ENCODE data around the gene LCE2C. TPM values are rescaled to one million over a fixed set of nuclear protein-coding genes. Genes with fewer than 3 reads are reported as not detected.

Gene LCE2C
- total RNA-seq, 2 donors from 2014 or later, result not detected

DNA sequence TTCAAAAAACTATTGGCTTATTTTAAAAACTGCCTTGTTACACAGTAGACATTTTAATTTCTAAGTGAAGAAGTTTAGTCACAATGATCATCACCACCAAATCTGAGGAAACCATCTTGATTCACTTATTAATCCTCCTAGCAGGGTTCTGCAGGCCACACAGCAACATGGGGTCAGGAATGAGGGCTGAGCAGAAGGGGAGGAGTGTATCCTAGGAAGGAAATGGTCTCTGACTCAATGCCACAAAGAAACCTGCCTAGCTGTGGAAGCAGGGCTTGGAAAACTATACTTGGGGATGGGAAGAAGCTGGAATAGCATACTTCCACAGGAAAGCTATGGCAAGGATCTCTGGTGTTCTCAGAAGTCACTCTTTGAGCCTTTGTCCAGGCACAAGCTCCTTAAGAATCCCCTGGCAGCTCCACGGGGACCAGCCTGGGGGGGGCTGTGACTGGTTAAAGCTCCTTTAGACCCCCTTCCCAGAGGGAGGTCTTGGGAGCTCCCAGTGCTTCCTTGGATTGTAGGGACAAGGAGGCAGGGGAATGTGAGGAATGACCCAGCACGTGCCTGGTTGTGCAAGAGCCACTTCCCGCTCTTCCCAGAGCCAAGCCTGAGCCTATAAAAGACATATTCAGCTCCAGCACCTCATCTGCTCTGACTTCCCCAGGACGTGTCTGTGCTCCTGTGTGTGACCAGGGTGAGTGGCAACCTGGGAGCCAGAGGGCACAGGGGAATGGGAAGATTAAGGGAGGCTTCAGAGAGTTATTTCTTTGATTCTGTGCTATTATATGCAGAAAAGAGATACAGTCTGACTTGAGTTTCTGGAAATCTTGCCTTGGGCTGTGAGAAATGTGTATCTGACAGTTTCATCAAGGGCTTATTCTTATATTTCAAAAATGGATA lies 22.9 kb downstream of the LCE2C start, which contains the start of gene LCE2A:
Gene LCE2A, plus strand, starts transcription at position 645 of the 900 bp plus-strand sequence. CDS start 557 bp downstream, outside the sequence.
- Histone ChIP-seq H3K4me3 (ENCODE audit: low read length) (no peak within 1 kb of the TSS), H3K9me3 (ENCODE audit: control insufficient read depth, low read length) (peaks cover 58% of the 10 kb centered on the region), H3K36me3 (ENCODE audit: control insufficient read depth, insufficient read depth, low read length) (no peaks in the 10 kb centered on the region), H3K27ac (ENCODE audit: low read depth, low read length) (no peak within 1 kb of the TSS), H3K9ac (ENCODE audit: extremely low read depth, low read length, poor library complexity, severe bottlenecking) (no peak within 1 kb of the TSS), H3K4me1 (ENCODE audit: control insufficient read depth, insufficient read depth, low read length) (no peaks in the 10 kb centered on the region), H3K27me3 (ENCODE audit: control insufficient read depth, insufficient read depth, low read length, poor library complexity, severe bottlenecking) (no peaks in the 10 kb centered on the region)
- H3K27me3 Mint-ChIP-seq (ENCODE audit: insufficient read depth), result no peaks in the 10 kb centered on the region
- no peak for DNase-seq
- no peak within 1 kb of the TSS for H3K27ac Mint-ChIP-seq
- peaks cover 92% of the 10 kb centered on the region for H3K9me3 Mint-ChIP-seq
- 49% methylated on average over 4 of the region's 4 CpGs; no CpG with 5 or more reads in 1 of the 2 experiments for WGBS, 2 experiments (ENCODE audit: insufficient coverage in 1 of 2, insufficient read length in 1 of 2)
- TF ChIP-seq, protein P1, sequence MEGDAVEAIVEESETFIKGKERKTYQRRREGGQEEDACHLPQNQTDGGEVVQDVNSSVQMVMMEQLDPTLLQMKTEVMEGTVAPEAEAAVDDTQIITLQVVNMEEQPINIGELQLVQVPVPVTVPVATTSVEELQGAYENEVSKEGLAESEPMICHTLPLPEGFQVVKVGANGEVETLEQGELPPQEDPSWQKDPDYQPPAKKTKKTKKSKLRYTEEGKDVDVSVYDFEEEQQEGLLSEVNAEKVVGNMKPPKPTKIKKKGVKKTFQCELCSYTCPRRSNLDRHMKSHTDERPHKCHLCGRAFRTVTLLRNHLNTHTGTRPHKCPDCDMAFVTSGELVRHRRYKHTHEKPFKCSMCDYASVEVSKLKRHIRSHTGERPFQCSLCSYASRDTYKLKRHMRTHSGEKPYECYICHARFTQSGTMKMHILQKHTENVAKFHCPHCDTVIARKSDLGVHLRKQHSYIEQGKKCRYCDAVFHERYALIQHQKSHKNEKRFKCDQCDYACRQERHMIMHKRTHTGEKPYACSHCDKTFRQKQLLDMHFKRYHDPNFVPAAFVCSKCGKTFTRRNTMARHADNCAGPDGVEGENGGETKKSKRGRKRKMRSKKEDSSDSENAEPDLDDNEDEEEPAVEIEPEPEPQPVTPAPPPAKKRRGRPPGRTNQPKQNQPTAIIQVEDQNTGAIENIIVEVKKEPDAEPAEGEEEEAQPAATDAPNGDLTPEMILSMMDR (conservative IDR thresholded peaks at IDR 0.05), result no peak
- H3K4me3 Mint-ChIP-seq, result no peak within 1 kb of the TSS
- no peaks in the 10 kb centered on the region for H3K36me3 Mint-ChIP-seq (ENCODE audit: low read depth)
- H3K4me1 Mint-ChIP-seq, result no peaks in the 10 kb centered on the region

DNA sequence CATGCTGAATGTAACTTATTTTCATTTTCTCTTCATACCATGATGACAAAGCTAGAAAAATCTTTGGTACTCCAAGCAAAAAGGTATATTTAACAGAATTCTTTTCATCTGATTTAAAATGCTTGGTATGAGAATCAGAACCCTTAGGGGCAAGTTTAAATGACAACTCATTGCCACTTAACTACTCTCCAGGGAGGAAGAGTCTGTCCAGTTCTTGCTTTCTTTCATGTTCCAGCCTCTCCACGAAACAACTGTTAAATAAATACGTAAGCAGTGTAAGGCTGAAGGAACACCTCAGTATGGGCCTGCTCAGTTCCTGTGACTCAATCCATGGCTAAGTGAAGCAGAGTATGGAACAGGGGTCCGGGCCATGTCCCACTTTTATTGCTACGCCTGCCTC lies 24.7 kb downstream of the LCE2C start:
- Mint-ChIP-seq H3K4me3 (no peak overlapping the region), H3K9me3 (peaks cover 93% of the 10 kb centered on the region), H3K4me1 (no peaks in the 10 kb centered on the region), H3K27me3 (ENCODE audit: insufficient read depth) (no peaks in the 10 kb centered on the region), H3K36me3 (ENCODE audit: low read depth) (no peaks in the 10 kb centered on the region), H3K27ac (no peak overlapping the region)
- H3K9ac ChIP-seq (ENCODE audit: extremely low read depth, low read length, poor library complexity, severe bottlenecking), result no peak overlapping the region
- no peaks in the 10 kb centered on the region for H3K27me3 ChIP-seq (ENCODE audit: control insufficient read depth, insufficient read depth, low read length, poor library complexity, severe bottlenecking)
- H3K4me1 ChIP-seq (ENCODE audit: control insufficient read depth, insufficient read depth, low read length), result no peaks in the 10 kb centered on the region
- WGBS, 2 experiments (ENCODE audit: insufficient coverage in 1 of 2, insufficient read length in 1 of 2), result 50 to 73% methylated on average over 1 to 3 of the region's 4 CpGs
- no peak overlapping the region for H3K4me3 ChIP-seq (ENCODE audit: low read length)
- H3K9me3 ChIP-seq (ENCODE audit: control insufficient read depth, low read length), result peaks cover 74% of the 10 kb centered on the region
- no peak overlapping the region for H3K27ac ChIP-seq (ENCODE audit: low read depth, low read length)
- no peaks in the 10 kb centered on the region for H3K36me3 ChIP-seq (ENCODE audit: control insufficient read depth, insufficient read depth, low read length)
- TF ChIP-seq, protein P1 (conservative IDR thresholded peaks at IDR 0.05), result no peak
- DNase-seq, result no peak

DNA sequence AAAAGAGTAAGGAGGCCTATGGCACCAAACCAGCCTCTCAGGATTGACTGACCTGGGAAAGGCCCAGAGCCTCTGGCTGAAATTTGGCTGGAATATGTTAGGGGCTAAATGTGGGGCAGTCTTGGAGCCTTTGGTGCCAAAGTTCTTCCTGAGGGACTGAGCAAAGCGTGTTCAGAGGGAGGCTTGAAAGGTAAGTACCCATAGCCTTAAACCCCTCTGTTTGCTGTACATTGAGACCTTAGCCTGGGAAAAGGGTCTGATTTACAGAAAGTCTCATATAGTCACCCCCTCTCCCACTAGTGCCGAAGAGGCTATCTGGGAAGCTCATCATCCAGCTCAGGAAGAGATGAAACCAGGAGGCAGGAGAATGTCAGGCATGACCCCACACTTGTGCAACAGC lies 32.8 kb downstream of the LCE2C start, which contains the start of gene LCE4A:
Gene LCE4A, plus strand, starts transcription at position 301 of the 400 bp plus-strand sequence. CDS start 916 bp downstream, outside the sequence.
- Histone ChIP-seq H3K4me1 (ENCODE audit: control insufficient read depth, insufficient read depth, low read length) (no peaks in the 10 kb centered on the region), H3K4me3 (ENCODE audit: low read length) (peak within 1 kb of the TSS; percentile 13), H3K27me3 (ENCODE audit: control insufficient read depth, insufficient read depth, low read length, poor library complexity, severe bottlenecking) (no peaks in the 10 kb centered on the region), H3K36me3 (ENCODE audit: control insufficient read depth, insufficient read depth, low read length) (no peaks in the 10 kb centered on the region), H3K9me3 (ENCODE audit: control insufficient read depth, low read length) (peaks cover 85% of the 10 kb centered on the region), H3K9ac (ENCODE audit: extremely low read depth, low read length, poor library complexity, severe bottlenecking) (no peak within 1 kb of the TSS), H3K27ac (ENCODE audit: low read depth, low read length) (no peak within 1 kb of the TSS)
- Mint-ChIP-seq H3K36me3 (ENCODE audit: low read depth) (no peaks in the 10 kb centered on the region), H3K27ac (no peak within 1 kb of the TSS), H3K9me3 (peaks cover 84% of the 10 kb centered on the region), H3K4me3 (no peak within 1 kb of the TSS), H3K4me1 (no peaks in the 10 kb centered on the region), H3K27me3 (ENCODE audit: insufficient read depth) (no peaks in the 10 kb centered on the region)
- TF ChIP-seq, protein P1 (conservative IDR thresholded peaks at IDR 0.05), result no peak
- 40% methylated on average over 2 of the region's 2 CpGs; no CpG with 5 or more reads in 1 of the 2 experiments for WGBS, 2 experiments (ENCODE audit: insufficient coverage in 1 of 2, insufficient read length in 1 of 2)
- no peak for DNase-seq

Measured in endodermal cell (in vitro differentiated cells).